AG09319 (cell line): ENCODE results near the gene CD6.

Experiments
- DNase-seq: peaks from one replicate; pipeline ENCODE4 v3.0.0-alpha.2; 2010; ENCODE audit warnings: low read depth; ENCODE audit errors: extremely low read depth
- CTCF ChIP-seq: IDR thresholded peaks from 2 replicates; pipeline ENCODE4 v1.5.1; 2011; ENCODE audit warnings: low read depth, mild to moderate bottlenecking, inconsistent platforms, low read length, moderate library complexity

CD6 gene

GRCh38 chr11:60992842-60993409 lies 21.4 kb downstream of the CD6 start:
- TF ChIP-seq CTCF, result no peak

GRCh38 chr11:60993615-60994014 lies 22.1 kb downstream of the CD6 start:
- no peak for TF ChIP-seq CTCF
- DNase-seq, result no peak

More at GRCh38 chr11:60992842-60993409, 21.4 kb downstream of the CD6 start:
- DNase-seq, result no peak

- no peak for TF ChIP-seq CTCF
- no peak for DNase-seq
These were observed 23.1 kb downstream of the CD6 start for GRCh38 chr11:60994541-60995080.

GRCh38 chr11:60995798-60996197 lies 24.3 kb downstream of the CD6 start:
- no peak for TF ChIP-seq CTCF
- no peak for DNase-seq

GRCh38 chr11:60996381-60997138 lies 25.1 kb downstream of the CD6 start:
- DNase-seq, result no peak
- no peak for TF ChIP-seq CTCF

GRCh38 chr11:61000426-61000825 lies 28.9 kb downstream of the CD6 start:
- no peak for DNase-seq

More at GRCh38 chr11:61000426-61000825, 28.9 kb downstream of the CD6 start:
- no peak for TF ChIP-seq CTCF
